IPS DF 4.7 (cell line): Measurements from ENCODE around the gene TMEM222.
"Not testable (repeated sequence)": the region's sequence is repeated elsewhere in the genome, so short reads cannot be mapped to it uniquely, and the experiment has no call there.

Source experiments
- DNase-seq: peaks from one replicate; pipeline ENCODE4 v3.0.0-alpha.2; 2013; ENCODE audit warnings: low spot score; ENCODE audit errors: extremely low read depth

Gene TMEM222

DNA sequence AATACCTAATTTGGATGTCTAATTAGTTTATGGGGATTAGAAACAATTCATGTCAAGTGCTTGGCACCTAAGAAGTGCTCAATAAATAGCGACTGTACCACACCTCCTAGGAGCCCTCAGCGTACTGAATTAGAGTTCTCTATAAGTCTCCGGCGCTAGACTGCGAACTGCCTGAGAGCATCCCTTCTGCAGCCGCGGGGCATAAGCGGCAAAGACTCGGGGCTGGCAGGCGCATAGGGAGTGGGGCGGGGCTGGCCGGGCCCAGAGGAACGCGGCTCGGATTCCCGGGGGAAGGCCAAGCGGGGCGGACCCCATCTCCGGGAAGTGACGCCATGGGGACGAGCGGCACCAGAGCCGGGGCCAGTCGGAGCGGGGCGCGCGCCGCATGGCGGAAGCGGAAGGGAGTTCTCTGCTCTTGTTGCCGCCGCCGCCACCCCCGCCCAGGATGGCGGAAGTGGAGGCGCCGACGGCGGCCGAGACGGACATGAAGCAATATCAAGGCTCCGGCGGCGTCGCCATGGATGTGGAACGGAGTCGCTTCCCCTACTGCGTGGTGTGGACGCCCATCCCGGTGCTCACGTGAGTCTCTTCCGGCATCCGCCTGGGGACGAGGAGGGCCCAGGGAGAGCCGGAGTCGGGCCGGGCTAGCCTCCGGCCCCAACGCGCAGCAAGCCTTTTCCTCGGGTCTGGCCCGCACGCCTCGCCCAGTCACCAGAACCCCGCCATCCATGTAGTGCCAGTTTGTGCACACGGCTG is at the start of gene TMEM222:
Gene TMEM222 (plus strand): TSS at position 351 of the 756 bp plus-strand sequence. CDS start 35 bp downstream, at position 386.
- no peak for DNase-seq

- DNase-seq: no peak
Observed at GRCh38 chr1:27274204-27274603, 47.8 kb upstream of the TMEM222 start.

- DNase-seq: no peak
Observed at GRCh38 chr1:27275696-27276095, 46.3 kb upstream of the TMEM222 start.

- DNase-seq: no peak
Observed at GRCh38 chr1:27284425-27285273, 37.3 kb upstream of the TMEM222 start.

DNA sequence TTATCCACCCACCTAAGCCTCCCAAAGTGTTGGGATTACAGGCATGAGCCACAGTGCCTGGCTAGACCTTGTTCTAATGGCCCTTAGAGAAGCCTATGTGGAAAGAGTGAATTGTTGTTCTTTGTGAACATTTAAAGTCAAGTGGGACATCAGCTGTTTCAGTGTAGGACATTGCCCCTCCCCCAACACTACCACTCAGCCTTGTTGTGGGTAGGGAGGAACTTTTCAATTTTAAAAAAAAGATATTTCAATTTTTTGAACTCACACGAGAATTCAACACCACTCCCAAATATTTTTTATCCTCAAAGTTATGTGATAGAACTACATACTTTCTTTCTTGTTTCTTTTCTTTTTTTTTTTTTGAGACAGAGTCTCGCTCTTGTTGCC is 36.7 kb upstream of the TMEM222 start:
- no peak for DNase-seq

- DNase-seq: not testable (repeated sequence)
Observed at GRCh38 chr1:27285821-27286220, 36.1 kb upstream of the TMEM222 start.

DNA sequence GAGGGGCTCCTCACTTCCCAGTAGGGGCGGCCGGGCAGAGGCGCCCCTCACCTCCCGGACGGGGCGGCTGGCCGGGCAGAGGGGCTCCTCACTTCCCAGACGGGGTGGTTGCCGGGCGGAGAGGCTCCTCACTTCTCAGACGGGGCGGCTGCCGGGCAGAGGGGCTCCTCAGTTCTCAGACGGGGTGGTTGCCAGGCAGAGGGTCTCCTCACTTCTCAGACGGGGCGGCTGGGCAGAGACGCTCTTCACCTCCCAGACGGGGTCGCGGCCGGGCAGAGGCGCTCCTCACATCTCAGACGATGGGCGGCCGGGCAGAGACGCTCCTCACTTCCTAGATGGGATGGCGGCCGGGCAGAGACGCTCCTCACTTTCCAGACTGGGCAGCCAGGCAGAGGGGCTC is 32.8 kb upstream of the TMEM222 start:
- not testable (repeated sequence) for DNase-seq

DNA sequence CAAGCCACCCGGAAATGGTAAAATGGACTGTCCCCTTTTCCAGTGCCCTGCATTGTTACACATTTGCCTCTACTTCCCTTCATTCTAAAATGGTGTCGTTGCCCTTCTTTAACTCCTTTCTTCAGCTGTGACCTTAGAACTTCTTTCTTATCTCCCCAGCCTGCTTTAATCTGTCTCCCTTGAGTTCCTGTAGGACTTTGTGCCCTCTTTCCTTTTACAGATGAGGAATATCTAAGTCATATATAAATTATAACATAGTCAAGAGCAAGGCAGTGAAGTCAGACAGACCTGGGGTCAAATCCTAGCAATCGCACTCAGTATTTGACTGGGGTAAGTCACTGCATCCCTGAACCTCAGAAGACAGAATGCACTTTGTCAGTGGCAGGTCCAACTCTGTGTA is 31.4 kb upstream of the TMEM222 start:
- no peak for DNase-seq

GRCh38 chr1:27292106-27292505 is 29.9 kb upstream of the TMEM222 start:
- no peak for DNase-seq

GRCh38 chr1:27293915-27294314 is 28.0 kb upstream of the TMEM222 start:
- no peak for DNase-seq

GRCh38 chr1:27296773-27297291 is 25.1 kb upstream of the TMEM222 start:
- no peak for DNase-seq

- no peak for DNase-seq
Observed at GRCh38 chr1:27297903-27298302, 24.1 kb upstream of the TMEM222 start.

DNA sequence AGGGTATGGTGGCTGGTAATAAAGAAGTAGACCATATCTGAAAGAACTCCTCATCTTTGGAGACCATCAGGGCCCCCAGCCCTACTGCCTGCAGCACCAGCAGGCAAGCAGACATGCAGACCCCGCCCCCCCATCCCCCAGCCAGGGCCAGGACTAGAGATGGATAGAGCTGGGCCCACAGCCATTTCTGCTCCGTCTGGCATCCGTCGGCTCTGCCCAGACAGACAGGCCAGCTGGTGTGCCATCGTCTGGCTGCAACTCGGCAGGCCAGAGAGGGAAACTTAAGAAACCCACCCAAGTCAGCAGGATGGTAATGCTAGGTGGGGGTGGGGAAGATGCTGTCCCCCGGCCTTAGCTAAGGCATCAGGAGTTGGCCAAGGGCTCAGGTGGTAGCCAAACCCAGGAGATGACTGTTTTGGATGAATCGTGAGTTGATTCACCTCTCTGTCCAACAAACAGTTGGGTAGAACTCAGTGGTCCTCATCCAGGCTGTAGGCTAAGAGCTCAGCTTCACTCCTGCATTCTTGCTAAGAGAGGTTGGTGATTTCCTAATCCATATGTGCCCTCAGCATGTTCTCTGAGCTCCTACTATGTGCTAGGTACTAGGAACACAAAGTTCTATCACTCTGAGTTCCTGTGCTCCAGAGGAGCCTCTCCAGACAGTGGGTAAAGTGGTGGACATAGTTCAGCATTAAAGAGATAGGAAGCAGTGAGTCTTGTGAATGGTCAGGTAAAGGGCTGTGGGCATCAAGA is 23.2 kb upstream of the TMEM222 start:
- DNase-seq: no peak

- no peak for DNase-seq
Observed at GRCh38 chr1:27299385-27300271, 22.3 kb upstream of the TMEM222 start.

- DNase-seq: no peak
Observed at GRCh38 chr1:27300341-27301051, 21.5 kb upstream of the TMEM222 start.

- no peak for DNase-seq
Observed at GRCh38 chr1:27301052-27301422, 20.9 kb upstream of the TMEM222 start.

- DNase-seq: no peak
Observed at GRCh38 chr1:27301582-27302199, 20.3 kb upstream of the TMEM222 start.

- DNase-seq: no peak
Observed at GRCh38 chr1:27302612-27303011, 19.4 kb upstream of the TMEM222 start.

GRCh38 chr1:27303509-27303908 is 18.5 kb upstream of the TMEM222 start:
- DNase-seq: no peak

- no peak for DNase-seq
Observed at GRCh38 chr1:27306071-27306470, 15.9 kb upstream of the TMEM222 start.
